GOT3 (cell line): ENCODE measurements around the gene CEP41.
"Not testable (repeated sequence)": the region's sequence is repeated elsewhere in the genome, so short reads cannot be mapped to it uniquely, and the experiment has no call there.

ENCODE experiments used
- DNase-seq: peaks from one replicate; lab custom pipeline; 2025; ENCODE audit warnings: mixed read lengths; lab: John Stamatoyannopoulos, UW

CEP41 gene

GRCh38 chr7:130387628-130388403, 53.0 kb downstream of the CEP41 start:
- DNase-seq, result no peak

- DNase-seq, result no peak
Measured at GRCh38 chr7:130387306-130387627, 53.5 kb downstream of the CEP41 start.

- DNase-seq, result no peak
Measured at GRCh38 chr7:130386876-130387275, 53.9 kb downstream of the CEP41 start.

- DNase-seq, result no peak
Measured at GRCh38 chr7:130385600-130386066, 55.2 kb downstream of the CEP41 start.

- no peak for DNase-seq
Measured at GRCh38 chr7:130384841-130385599, 55.8 kb downstream of the CEP41 start.

- DNase-seq, result no peak
Measured at GRCh38 chr7:130384371-130384801, 56.4 kb downstream of the CEP41 start.

GRCh38 chr7:130383187-130383980, 57.4 kb downstream of the CEP41 start:
- DNase-seq, result no peak

- DNase-seq, result no peak
Measured at GRCh38 chr7:130381468-130382312, 59.1 kb downstream of the CEP41 start.

GRCh38 chr7:130380861-130381455, 59.9 kb downstream of the CEP41 start:
- DNase-seq, result no peak

GRCh38 chr7:130379921-130380860, 60.6 kb downstream of the CEP41 start, which contains the start of gene CPA1:
TSS of gene CPA1 (plus strand) at chr7:130380494. CDS start at chr7:130380521, 27 bp downstream.
- no peak for DNase-seq

GRCh38 chr7:130379532-130379920, 61.3 kb downstream of the CEP41 start:
- no peak for DNase-seq

GRCh38 chr7:130379019-130379418, 61.8 kb downstream of the CEP41 start:
- DNase-seq, result no peak

GRCh38 chr7:130377178-130377577, 63.6 kb downstream of the CEP41 start:
- no peak for DNase-seq

GRCh38 chr7:130376461-130376860, 64.4 kb downstream of the CEP41 start:
- DNase-seq, result not testable (repeated sequence)

GRCh38 chr7:130374507-130374906, 66.3 kb downstream of the CEP41 start:
- DNase-seq, result no peak

- no peak for DNase-seq
Measured at GRCh38 chr7:130372402-130373165, 68.2 kb downstream of the CEP41 start.

GRCh38 chr7:130371046-130371445, 69.8 kb downstream of the CEP41 start:
- DNase-seq, result no peak

GRCh38 chr7:130369831-130370550, 70.8 kb downstream of the CEP41 start:
- DNase-seq, result no peak
